GM20431 (cell line): ENCODE measurements around the gene PI4K2B.
"Not testable (repeated sequence)": the region's sequence is repeated elsewhere in the genome, so short reads cannot be mapped to it uniquely, and the experiment has no call there.

ENCODE experiments used
- in situ Hi-C: fragments of 300-500 bp; cut with MseI, MboI; formaldehyde crosslinking; loops from one replicate; pipeline ENCODE4 v1.15.0; 2020; ENCODE audit warnings: low sequenced_read_pairs; ENCODE audit not compliant: unreplicated experiment

PI4K2B gene

DNA sequence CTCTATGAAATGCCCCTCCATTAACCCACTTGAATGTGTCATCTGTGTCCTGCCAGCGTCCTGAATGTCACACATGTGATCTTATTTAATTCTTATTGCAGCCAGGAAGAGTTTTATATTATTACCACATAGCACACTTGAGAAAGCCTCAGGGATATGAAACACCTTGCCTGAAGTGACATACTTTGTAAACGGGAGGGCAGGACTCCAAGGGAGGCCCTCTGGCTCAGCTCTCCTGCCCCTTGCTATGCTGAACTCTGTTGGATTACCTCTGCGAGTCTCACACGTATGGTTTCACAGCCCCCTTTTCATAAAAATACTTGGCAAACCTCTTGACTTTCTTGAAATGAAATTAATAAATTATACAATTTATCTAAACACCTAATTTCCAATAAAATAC is 67.6 kb downstream of the PI4K2B start:
- in situ Hi-C loops = no loop called here

DNA sequence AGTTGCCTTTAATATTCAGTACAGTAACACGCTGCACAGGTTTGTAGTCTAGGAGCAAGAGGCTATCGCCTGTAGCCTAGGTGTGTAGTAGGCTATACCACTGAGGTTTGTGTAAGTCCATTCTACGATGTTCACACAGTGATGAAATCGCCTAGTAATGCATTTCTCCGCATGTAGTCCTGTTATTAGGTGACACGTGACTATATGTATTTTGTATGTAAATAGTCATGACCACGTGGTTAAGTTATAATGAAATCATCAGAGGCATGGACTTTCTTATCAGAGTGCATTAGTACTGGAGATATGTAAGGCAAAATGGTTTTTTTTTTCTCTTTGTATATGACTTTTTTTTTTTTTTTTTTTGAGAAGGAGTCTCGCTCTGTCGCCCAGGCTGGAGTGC is 68.8 kb downstream of the PI4K2B start:
- in situ Hi-C loops = no loop called here

DNA sequence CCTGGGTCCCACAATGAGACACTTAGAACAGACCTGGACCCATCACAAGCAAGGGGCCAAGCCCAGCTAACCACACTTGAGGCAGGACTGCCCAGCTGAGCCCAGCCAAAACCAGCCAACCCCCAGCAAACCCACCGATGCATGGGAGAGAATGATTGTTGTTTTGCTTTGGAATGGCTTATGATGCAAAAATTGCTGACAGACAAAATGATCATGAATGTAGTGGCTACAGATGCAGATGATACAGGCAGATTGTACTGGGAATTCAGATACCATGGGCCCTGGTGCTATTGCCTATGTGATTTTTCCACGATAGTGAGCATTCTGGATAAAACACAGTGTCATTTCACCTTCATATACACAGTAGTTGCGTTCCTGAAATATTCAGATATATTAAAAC is 69.7 kb downstream of the PI4K2B start:
- in situ Hi-C loops = no loop called here

DNA sequence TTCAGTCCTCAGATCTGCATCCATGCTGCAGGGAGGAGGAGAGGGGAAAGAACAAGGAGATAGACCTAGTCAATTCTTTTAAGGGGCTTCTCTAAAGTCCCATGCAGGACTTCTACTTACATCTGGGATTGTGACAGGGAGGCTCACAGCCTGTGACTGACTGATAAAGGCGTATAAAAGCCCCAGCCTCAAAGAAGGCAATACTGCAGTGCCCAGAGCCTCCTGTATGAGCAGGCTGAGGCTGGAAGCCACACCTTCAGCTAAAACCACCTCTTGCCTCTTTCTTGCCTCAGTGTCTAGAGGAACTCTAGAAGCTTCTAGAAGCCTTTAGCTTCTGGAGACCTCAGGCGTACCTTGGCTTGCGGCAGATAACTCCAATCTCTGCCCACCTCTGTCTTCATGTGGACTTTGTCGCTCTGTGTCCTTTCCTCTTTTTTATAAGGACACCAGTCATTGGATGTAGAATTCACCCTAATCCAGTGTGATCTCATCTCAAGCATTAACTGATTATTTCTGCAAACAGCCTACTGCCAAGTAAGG is 72.8 kb downstream of the PI4K2B start:
- in situ Hi-C loops = no loop called here

DNA sequence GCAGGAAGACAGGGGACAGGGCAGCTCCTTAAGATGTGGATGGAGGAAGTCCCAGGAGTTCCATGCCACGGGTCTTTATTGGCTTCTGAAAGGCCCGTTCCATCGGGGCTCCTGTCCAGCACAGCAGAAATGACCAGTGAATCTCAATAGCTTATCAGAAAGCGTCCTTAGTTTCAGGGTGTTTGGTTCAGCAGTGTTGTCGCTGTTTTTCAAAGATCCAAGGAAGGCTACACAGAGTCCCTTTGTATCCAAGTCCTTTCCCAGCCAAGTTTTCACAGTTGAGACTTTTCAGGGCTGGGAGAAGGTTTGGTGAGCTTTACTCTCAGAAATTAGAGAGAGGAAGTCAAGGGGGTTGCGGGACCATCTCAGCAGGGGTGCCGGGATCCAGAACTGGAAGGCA is 73.8 kb downstream of the PI4K2B start:
- in situ Hi-C loops = no loop called here

DNA sequence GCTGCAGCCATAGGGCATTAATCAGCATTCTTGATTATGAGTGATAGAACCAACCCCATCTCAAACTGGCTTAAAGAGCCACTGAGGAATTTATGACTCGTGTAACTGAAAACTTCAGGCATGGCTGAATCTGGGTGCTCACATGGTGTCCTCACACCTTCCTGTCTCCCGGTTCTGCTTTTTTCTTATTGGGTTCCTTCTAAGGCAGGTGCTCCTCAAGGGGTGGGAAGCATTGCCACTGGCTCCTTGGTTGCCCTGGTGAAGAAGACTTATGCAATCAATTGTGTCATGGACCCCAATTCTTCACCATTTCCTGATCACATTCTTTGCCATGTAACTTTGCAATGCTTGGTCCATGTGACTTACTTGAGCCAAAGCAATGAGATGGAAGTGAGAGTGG is 74.5 kb downstream of the PI4K2B start:
- in situ Hi-C loops = no loop called here

DNA sequence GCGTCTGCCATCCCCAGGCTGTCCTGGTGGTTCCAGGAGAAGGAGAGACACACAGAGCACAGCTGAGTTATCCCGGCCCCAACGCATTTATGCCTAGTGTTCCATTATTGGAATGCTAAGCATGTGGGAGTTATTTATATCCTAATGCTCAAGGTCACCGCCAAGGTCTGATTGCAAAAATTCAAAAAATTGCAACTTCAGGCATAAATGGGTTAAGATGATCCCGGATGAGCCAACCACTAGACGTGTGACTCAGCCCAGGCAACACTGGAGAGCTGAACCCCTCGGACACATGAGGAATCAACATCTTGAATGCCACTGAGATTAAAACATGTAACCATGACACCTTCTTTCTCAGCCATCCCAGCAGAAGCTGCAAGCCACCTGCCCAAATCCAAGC is 74.9 kb downstream of the PI4K2B start:
- in situ Hi-C loops = no loop called here

DNA sequence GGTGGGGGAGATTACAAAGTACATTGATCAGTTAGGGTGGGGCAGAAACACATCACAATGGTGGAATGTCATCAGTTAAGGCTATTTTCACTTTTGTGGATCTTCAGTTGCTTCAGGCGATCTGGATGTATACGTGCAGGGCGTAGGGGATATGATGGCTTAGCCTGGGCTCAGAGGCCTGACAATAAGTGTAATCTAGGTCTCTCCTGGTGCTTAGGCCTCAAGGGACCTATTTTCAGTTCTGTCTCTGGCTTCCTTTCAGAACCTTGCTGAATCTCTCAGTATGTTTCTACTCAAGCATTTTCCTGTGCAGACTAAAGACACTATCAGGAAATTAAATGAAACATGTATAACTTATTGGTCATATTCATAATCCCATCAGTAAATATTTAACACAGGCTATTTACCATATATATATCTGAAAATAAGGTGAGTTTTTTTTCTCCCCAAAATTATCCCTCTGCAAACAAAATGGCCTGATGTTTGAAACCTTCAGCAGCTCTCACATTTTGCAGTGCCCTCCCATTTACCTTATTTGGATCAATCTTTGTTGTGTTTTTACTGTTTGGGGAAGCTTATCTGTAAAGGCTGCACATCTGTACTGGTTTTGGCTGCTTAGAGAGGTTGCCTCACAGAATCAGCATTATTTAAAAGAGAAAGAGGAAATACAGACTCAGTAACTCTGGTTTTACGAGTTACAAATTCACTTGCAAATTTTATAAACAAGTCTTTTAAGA is 76.4 kb downstream of the PI4K2B start:
- in situ Hi-C loops = no loop called here

DNA sequence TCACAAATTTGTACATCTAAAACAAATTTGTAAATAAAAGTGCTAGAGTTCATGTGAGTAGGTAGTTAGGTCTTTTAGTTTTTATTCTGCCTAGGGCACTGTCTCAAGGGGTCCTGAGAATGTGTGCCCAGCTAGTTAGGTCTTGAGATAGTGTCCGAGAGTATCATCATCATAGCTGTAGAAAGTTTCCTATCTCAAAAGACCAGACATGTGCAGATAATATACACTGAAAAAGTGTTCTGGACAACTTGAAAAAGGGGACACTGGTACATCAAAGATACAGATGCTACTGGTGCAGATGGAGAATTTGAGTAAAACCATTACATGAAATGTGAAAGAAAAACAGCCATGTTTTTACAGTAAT is 77.0 kb downstream of the PI4K2B start:
- in situ Hi-C loops = no loop called here

DNA sequence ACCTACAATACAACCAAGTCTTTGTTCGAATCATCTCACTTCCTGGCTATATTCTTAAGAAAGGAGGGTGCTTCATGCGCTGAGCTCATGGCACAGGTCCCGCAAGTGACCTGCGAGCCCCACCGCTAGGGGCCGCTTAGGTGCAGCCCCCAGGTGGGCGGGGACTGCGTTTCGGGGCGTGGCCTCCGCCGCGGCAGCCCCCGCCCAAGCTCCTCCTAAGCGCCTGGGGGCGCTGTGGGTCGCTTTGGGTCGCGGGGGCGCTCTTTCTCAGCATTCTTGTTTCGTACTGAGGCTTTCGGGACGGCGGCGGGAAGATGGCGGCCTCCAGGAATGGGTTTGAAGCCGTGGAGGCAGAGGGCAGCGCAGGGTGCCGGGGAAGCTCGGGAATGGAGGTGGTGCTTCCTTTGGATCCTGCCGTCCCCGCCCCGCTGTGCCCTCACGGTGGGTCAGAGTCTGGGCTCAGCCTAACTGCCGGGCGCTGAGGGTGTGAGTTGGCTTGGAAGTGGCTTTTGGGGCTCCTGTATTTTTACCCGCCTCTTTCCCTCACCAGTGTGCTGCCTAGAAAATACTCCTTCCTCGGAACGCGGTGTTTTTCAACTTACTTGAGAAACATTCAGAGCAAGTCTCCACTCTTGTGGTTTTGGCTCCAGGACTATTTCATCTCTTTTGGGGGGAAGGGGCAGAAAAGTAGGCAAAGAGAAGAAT is 78.8 kb downstream of the PI4K2B start, which contains the start of gene ZCCHC4:
ZCCHC4 (plus strand) TSS at position 279 of the 705 bp plus-strand sequence; CDS start at position 315, 36 bp downstream.
- in situ Hi-C loops = no loop called here

DNA sequence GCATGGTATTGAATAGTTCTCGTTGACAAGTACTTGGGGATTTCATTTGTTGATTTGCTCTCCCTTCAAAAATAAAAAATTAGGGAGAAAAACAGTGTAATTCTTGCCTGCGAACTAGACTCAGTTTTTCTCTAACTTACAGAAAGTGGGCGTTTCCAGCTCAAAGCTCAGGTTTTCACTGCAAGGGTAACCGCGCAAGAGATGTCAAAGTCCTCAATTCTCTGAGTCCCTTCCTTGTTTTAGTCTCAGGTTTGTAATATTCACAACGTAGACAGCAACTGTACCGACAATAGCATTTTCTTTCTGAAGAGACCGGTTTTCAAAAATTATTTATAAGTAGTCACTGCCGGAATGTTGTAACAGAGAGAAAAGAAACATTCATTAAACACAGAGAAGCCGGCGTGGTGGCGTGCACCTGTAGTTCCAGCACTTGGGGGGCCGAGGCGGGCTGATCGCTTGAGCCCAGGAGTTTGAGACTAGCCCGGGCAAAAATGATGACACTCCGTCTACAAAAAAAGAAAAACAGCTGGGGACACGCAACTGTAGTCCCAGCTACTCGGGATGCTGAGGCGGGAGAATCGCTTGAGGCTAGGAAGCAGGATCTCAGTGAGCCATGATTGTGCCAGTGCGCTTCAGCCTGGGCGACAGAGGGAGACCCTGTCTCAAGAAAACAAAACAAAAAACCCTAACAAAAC is 79.5 kb downstream of the PI4K2B start:
- in situ Hi-C loops = no loop called here

DNA sequence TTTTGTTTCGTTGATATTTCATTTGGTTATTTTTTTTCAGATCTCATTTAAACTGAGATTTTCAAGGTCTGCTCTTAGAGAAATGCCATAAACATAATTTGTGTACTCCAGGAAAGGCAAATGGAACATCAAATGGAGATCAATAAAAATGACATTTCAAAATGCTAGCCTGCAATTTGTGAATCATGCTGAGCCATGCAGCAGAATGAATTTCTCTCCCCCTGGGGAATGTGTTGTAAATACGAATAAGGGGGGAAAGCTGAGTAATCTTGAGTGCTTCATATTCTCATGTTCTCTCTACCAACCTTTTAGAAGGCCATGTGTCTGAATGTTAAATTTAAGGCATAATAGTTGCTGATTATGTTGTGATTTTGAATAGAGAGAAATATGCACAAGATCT is 86.5 kb downstream of the PI4K2B start:
- in situ Hi-C loops = no loop called here

DNA sequence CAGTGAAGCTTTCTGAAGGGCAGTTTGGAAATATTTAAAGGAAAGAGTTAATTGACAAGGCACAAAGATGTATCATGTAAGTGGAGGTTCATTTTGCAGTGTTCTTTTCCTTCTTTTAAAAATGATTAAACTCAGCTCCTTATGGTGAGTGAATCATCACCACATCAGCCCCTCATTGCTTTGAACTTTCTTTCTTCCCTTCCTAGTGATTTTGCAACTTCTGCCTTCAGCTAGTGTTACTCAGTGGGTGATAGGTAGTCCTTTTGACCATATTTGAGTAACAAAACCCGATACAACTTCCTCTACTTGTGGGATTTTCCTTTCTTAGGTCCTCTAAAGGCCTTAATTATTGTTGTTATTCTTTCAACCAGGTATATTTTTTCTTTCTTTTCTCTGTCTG is 86.9 kb downstream of the PI4K2B start:
- in situ Hi-C loops = no loop called here

DNA sequence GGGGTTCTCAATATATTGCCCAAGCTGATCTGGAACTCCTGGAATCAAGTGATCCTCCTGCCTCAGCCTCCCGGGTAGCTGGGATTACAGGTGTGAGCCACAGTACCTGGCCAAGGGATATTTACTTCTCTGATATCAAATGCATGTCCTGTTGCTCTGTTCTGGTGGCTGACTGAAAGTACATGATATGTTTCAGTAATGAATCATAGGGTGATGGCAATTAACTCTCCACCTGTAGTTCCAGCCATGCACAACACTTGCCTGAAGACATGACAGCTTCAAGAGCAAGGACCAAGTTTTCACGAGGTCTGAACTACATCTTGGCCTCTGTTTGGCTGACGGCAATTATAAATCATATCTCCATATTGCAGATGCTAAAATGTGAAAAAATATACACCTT is 87.9 kb downstream of the PI4K2B start:
- in situ Hi-C loops = no loop called here

DNA sequence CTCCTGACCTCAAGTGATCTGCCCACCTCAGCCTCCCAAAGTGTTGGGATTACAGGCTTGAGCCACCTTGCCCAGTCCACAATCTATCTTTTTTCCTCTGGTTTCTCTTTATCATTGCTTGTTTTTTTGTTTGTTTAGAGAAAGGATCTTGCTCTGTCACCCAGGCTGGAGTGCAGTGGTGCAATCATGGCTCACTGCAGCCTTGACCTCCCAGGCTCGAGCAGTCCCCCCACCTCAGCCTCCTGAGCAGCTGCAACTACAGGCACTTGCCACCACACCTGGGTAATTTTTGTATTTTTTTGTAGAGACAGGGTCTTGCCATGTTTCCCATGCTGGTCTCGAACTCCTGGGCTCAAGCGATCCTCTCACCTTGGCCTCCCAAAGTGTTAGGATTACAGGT is 94.6 kb downstream of the PI4K2B start:
- in situ Hi-C loops = not testable (repeated sequence)
